ENCODE data around the gene CPNE5.

Gene CPNE5

DNA sequence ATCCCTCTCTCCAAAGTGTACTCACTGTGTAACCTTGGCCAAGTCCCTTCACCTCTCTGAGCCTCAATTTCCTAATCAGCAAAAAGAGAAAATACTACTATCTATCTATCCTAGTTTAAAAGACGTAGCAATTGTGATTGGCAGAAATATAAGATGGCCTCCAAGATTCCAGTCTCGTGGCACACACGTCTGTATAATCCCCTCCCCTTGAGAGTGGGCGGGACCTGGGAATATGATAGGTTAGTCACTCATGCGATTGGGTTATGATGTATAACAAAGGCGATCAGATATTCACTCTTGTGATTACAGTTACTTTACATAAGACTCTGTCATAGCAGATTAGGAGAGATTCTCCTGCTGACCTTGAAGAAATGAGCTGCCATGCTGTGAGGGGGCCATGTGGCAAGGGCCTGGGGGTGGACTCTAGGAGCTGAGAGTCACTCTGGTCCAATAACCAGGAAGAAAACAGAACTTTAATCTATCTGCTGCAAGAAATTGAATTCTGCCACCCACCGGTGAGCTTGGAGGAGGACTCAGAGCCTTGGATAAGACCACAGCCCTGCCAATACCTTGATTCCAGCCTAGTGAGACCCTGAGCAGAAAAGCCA is 6.0 kb downstream of the CPNE5 start:
- no peak for DNase-seq

DNA sequence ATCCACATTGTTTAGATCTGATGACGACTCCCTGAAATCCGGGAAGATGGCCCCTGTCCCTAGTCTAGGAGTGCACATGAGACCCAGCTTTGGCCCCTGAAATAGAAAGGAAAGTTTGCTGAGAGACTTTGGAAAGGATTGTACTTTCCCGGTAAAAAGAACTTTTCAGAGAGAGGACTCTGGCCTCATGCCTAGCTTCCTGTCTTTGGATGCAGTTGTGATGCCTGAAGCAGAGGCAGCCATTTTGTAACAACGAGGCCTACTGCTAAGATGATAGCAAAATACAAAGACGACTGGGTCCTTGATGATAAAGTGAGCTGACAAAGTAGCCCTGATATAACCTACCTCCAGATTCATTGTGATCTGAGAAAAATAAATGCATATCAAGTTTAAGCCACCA is 6.9 kb downstream of the CPNE5 start:
- DNase-seq: no peak

- no peak for DNase-seq
These were observed 8.7 kb downstream of the CPNE5 start for GRCh38 chr6:36830577-36830976.

- no peak for DNase-seq
These were observed 9.2 kb downstream of the CPNE5 start for GRCh38 chr6:36829919-36830544.

DNA sequence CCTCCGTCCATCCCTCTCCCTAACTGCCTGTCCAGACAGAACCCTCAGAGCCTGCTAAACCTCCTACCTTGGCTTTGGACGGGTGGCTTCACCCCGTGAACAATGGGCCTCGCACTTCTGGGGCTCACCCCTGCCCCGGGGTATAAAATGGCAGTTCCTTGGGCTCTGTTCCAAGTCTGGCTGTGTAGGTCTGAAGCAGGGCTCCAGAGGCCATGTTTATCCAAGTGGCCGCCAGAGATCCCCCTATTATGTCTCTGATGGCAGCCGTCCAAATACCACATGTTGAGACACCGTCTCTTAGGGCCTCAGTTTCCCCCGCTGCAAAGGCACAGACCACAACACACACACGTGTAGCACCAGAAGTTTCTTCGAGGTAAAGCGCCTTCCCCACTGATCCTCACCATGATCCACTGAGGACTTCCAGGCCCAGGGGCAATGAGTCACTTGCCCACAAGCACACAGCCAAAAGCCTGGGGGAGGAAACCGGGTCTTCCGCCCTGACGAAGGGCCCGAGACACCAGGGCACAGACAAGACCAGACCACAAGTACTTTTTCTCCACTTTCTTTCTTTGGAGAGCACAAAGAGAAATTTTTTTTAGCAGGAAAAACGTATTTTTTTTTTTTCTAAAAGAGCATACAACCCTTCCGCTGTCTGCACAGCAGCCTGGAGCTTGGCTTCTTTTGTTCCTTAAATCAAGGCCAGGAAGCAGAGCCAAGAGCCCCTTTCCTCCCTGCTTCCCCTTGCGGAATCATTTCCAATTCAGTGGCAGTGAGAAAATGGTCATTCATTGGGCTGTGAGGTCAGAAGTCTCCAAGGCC is 11.8 kb downstream of the CPNE5 start:
- DNase-seq: peak; percentile 64

DNA sequence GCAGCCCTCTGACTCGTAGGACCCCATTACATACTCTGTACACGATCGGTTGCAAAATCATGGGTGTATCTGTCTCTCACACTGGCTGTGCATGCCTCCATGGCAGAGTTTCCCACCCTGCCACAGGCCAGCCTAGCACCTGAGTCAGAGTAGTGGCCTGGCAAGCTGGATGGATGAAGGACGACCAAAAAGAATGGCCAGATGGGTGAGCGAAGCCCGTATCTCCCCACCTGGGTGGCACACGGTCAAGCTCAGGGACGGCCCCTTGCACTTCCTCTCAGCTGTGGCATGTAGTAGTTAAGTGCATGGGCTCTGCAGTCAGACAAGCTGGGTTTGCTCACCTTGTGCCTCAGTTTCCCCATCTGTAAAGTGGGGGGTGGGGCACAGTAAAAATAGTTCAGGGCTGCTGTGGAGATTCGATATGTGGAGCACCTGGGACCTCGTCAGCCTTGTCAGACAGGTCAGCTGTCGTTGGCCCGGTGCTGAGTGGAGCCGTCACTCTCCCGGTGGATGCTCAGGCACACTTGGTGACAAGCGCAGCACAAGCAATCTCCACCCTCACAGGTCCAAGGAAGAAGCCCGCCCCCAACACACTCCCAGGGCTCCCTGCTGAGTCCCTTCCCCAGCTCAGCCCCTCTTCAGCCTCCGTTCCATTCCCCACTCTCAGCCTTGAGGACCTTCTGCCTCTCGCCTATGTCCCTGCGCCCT is 12.6 kb downstream of the CPNE5 start:
- no peak for DNase-seq

- DNase-seq: no peak
These were observed 13.2 kb downstream of the CPNE5 start for GRCh38 chr6:36825994-36826393.

GRCh38 chr6:36825452-36825851 is 13.8 kb downstream of the CPNE5 start:
- DNase-seq: no peak

DNA sequence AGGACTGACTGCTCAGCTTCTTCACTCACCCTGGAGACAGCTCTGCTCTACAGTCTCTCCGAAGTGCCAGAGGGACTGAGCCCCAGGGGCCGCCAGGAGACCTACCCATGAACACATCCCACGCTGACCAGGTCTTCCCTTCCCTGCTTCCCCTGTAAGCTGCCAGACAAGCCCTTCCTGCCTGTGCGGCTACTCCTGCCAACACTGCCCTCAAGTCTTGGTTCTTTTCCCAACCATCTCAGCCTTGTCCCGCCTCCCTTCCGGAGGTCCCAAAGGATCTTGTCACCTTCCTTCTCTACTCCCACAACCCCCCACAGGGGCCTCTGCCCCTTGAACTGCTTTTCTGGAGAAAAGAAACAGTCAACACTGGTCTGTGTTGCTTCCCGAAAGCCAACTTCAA is 15.0 kb downstream of the CPNE5 start:
- DNase-seq: no peak

- DNase-seq: no peak
These were observed 15.7 kb downstream of the CPNE5 start for GRCh38 chr6:36823421-36824096.

- DNase-seq: no peak
These were observed 16.6 kb downstream of the CPNE5 start for GRCh38 chr6:36822506-36823269.

- no peak for DNase-seq
These were observed 17.5 kb downstream of the CPNE5 start for GRCh38 chr6:36821581-36822335.

- DNase-seq: peak; percentile 56
These were observed 18.3 kb downstream of the CPNE5 start for GRCh38 chr6:36820700-36821580.

- no peak for DNase-seq
These were observed 20.5 kb downstream of the CPNE5 start for GRCh38 chr6:36818756-36819155.

- no peak for DNase-seq
These were observed 21.4 kb downstream of the CPNE5 start for GRCh38 chr6:36817847-36818246.

DNA sequence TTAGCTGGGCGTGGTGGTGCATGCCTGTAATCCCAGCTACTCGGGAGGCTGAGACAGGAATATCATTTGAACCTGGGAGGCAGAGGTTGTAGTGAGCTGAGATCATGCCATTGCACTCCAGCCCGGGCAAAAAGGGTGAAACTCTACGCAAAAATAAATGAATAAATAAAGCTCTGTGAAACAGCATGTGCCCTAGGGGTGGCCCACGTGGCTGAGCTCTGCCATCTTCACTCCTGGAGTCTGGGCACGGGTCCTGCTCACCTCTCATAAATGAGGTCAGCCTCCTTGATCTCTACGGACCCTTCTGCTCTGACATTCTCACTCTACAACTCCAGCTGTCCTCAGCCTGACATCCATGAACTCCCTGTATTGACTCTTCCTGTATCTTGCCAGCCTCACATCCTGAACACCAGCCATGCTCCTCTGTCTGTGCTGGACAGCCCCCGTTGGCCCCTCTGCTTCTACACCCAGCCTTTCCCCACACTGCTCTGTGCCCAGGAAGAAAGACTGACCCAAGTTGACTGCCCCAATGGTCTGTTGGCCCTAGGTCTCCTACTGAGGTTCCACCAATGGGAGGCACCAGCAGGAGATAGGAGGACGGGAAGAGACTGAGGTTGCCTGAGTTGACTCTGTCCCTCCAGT is 21.9 kb downstream of the CPNE5 start:
- DNase-seq: no peak

DNA sequence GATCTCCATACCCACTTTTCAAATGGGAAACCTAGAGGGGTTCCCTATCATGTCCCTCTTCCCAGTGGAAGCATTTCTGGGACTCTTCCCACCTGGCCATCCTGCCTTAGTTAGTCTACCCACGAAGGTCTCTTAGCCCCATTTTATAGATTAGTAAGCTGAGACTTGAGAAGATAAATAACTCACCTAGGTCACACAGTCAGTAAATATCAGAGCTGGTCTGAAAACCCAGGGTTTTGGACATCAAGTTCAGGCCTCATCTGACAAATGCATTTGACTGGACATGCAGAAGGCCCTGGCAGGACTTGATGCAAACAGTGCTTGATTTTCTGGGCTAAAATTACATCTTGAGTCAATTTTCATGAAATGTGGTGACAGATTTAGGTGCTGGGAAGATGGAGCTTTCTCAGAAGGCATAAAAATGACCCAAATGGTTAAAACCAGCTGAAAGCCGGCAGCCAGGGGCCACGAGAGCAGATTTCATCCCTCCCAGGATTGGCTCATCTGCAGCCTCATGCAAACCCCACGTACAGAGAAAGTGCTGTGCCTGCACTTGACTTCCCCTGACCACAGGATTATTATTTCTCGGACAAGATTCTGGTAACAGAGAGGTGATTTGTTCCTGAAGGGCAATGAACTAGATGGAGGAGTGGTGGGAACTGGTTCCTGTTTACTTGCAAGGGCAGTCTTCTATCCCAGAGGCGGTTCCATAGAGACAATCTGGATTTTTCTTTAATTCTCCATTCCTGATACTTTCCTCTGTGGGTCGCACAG is 23.1 kb downstream of the CPNE5 start:
- no peak for DNase-seq

GRCh38 chr6:36814249-36814648 is 25.0 kb downstream of the CPNE5 start:
- DNase-seq: no peak

DNA sequence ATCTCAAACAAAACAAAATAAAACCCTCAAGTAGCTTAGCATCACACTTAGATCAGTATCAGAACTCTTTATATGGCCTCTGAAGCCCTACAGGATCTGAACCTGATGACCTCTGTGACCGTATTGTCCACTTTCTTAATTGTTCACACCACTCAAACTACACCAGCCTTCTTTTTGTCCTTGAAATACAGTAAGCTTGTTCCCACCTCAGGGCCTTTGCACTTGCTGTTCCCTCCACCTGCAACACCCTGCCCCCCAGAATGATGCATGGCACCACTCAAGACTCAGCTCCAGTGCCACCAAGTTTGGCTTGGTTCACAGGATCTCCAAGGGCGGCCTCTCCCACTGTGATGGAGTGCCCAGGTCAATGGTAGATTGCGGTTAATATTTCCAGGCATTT is 25.7 kb downstream of the CPNE5 start:
- DNase-seq: no peak
